Thoracic aorta (tissue), 2 donors: ENCODE data around the gene DSG2. TPM values are rescaled to one million over a fixed set of nuclear protein-coding genes. Genes with fewer than 3 reads are reported as not detected.

Experiments used
- ATAC-seq: fragments of 150-250 bp; one replicate; pipeline ENCODE4 v1.8.0; 2017; ENCODE audit warnings: low read depth; ENCODE audit not compliant: insufficient number of reproducible peaks, low FRiP score
- DNase-seq: peaks from one replicate; pipeline ENCODE4 v3.0.0-alpha.2; 2020; ENCODE audit warnings: low spot score
- H3K27ac ChIP-seq, 2 donors: fragments of 200-600 bp; sonication (generic); 1 replicate in 1 of 2; 2 replicates in 1 of 2; pipeline ENCODE4 v1.5.1; 2016; ENCODE audit warnings: mild to moderate bottlenecking in 2 of 2, moderate library complexity in 2 of 2
- H3K27me3 ChIP-seq: fragments of 200-600 bp; sonication (generic); replicated peaks from 2 replicates; pipeline ENCODE4 v1.6.0; 2016; ENCODE audit warnings: mild to moderate bottlenecking; ENCODE audit not compliant: insufficient read depth
- H3K36me3 ChIP-seq: fragments of 200-600 bp; sonication (generic); one replicate; pipeline ENCODE4 v1.5.1; 2016
- H3K4me1 ChIP-seq, 2 donors: fragments of 200-600 bp; sonication (generic); 1 replicate in 1 of 2; 2 replicates in 1 of 2; pipeline versions ENCODE4 v1.5.1 to v1.6.0; 2016; ENCODE audit warnings: low read depth in 2 of 2, mild to moderate bottlenecking in 1 of 2; ENCODE audit not compliant: control insufficient read depth in 1 of 2
- H3K4me3 ChIP-seq: fragments of 200-600 bp; sonication (generic); 2 replicates; pipeline ENCODE4 v1.5.1; 2016; ENCODE audit warnings: mild to moderate bottlenecking
- H3K9me3 ChIP-seq: fragments of 200-600 bp; sonication (generic); 2 replicates; pipeline ENCODE4 v1.5.1; 2016
- CTCF ChIP-seq: fragments of 200-600 bp; sonication (generic); IDR thresholded peaks from one replicate; pipeline ENCODE4 v1.5.1; 2019; ENCODE audit warnings: antibody characterized with exemption
- total RNA-seq, 2 donors: library from RNA; depleted of rRNA; stranded (reverse); fragments of >200 nt; gene quantifications; one replicate each; pipeline versions ENCODE4 v1.1.0 to v1.2.3, GENCODE V29; 2016

DSG2 gene
- total RNA-seq, 2 donors from 2014 or later = 0.81 to 2.8 TPM

DNA sequence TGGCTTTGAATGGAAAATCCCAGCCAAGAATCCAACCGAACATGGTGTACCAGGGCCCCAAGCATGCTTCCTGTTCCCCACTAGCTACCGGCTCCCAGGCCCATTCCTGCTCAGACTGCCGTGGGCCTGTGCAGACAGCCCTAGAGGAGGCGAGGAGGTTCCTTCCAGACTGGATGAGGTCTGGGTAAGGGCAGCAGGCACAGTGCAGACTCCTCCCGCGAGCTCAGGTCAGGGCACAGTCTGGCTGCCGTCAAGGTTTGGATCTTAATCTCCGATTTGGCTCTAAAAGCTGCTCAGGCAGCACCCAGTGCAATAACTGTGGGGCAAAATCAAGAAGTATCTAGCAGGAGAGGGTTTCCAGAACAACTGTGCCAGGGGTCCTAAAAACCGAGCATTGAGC, 74.4 kb downstream of the DSG2 start:
- no peak for ATAC-seq
- TF ChIP-seq CTCF = no peak
- no peak overlapping the region for H3K27ac ChIP-seq
- H3K4me1 ChIP-seq = no peaks in the 10 kb centered on the region
- no peak for DNase-seq
- no peaks in the 10 kb centered on the region for H3K36me3 ChIP-seq
- H3K27me3 ChIP-seq = no peaks in the 10 kb centered on the region
- H3K9me3 ChIP-seq = no peaks in the 10 kb centered on the region
- H3K4me3 ChIP-seq = no peak overlapping the region

- Histone ChIP-seq H3K27me3 (no peaks in the 10 kb centered on the region), H3K27ac (no peak overlapping the region), H3K36me3 (no peaks in the 10 kb centered on the region), H3K9me3 (no peaks in the 10 kb centered on the region), H3K4me3 (no peak overlapping the region), H3K4me1 (no peaks in the 10 kb centered on the region)
- DNase-seq (no peak), ATAC-seq (no peak)
- no peak for TF ChIP-seq CTCF
Measured at GRCh38 chr18:31573051-31573450, 75.1 kb downstream of the DSG2 start.

GRCh38 chr18:31574359-31574758, 76.4 kb downstream of the DSG2 start:
- no peaks in the 10 kb centered on the region for H3K4me1 ChIP-seq
- H3K36me3 ChIP-seq = no peaks in the 10 kb centered on the region
- H3K9me3 ChIP-seq = no peaks in the 10 kb centered on the region
- no peaks in the 10 kb centered on the region for H3K27me3 ChIP-seq
- no peak for TF ChIP-seq CTCF
- DNase-seq (no peak), ATAC-seq (no peak)
- no peak overlapping the region for H3K27ac ChIP-seq
- H3K4me3 ChIP-seq = no peak overlapping the region

GRCh38 chr18:31575515-31576257, 77.7 kb downstream of the DSG2 start:
- DNase-seq (no peak), ATAC-seq (no peak)
- TF ChIP-seq CTCF = no peak
- H3K36me3 ChIP-seq = no peaks in the 10 kb centered on the region
- H3K4me3 ChIP-seq = no peak overlapping the region
- no peaks in the 10 kb centered on the region for H3K9me3 ChIP-seq
- no peaks in the 10 kb centered on the region for H3K4me1 ChIP-seq
- no peak overlapping the region for H3K27ac ChIP-seq
- H3K27me3 ChIP-seq = no peaks in the 10 kb centered on the region

- H3K4me1 ChIP-seq = no peaks in the 10 kb centered on the region
- no peaks in the 10 kb centered on the region for H3K27me3 ChIP-seq
- TF ChIP-seq CTCF = no peak
- H3K27ac ChIP-seq = no peak overlapping the region
- DNase-seq (no peak), ATAC-seq (no peak)
- no peaks in the 10 kb centered on the region for H3K36me3 ChIP-seq
- no peaks in the 10 kb centered on the region for H3K9me3 ChIP-seq
- H3K4me3 ChIP-seq = no peak overlapping the region
Measured at GRCh38 chr18:31576670-31577069, 78.7 kb downstream of the DSG2 start.
